Tibial nerve (tissue), 4 donors: ENCODE measurements around the gene KATNB1. TPM values are rescaled to one million over a fixed set of nuclear protein-coding genes. Genes with fewer than 3 reads are reported as not detected.

Experiments used
- DNase-seq, 2 donors: peaks; one replicate each; pipeline ENCODE4 v3.0.0-alpha.2; 2019; ENCODE audit warnings: low spot score in 2 of 2
- H3K27ac ChIP-seq, 4 donors: fragments of 200-600 bp; sonication (generic) in 3 of 4; one replicate each; pipeline ENCODE4 v1.5.1; 2017 to 2019; ENCODE audit warnings: mild to moderate bottlenecking in 1 of 4
- H3K27me3 ChIP-seq, 2 donors: fragments of 200-600 bp; sonication (generic) in 1 of 2; one replicate each; pipeline versions ENCODE4 v1.5.1 to v1.6.0; 2017 to 2019
- H3K36me3 ChIP-seq, 3 donors: fragments of 200-600 bp; sonication (generic); one replicate each; pipeline ENCODE4 v1.5.1; 2018 to 2019
- H3K4me1 ChIP-seq, 4 donors: fragments of 200-600 bp; sonication (generic) in 3 of 4; one replicate each; pipeline ENCODE4 v1.5.1; 2017 to 2019
- H3K4me3 ChIP-seq, 4 donors: fragments of 200-600 bp; sonication (generic) in 3 of 4; one replicate each; pipeline ENCODE4 v1.5.1; 2017 to 2019; ENCODE audit warnings: mild to moderate bottlenecking in 1 of 4, moderate library complexity in 1 of 4
- H3K9me3 ChIP-seq, 4 donors: fragments of 200-600 bp; sonication (generic) in 3 of 4; one replicate each; pipeline ENCODE4 v1.5.1; 2017 to 2019
- CTCF ChIP-seq, 5 experiments: fragments of 200-600 bp in 3 of 5; fragments of 450-650 bp in 2 of 5; sonication (generic) in 3 of 5; IDR thresholded peaks; one replicate each; pipeline ENCODE4 v1.5.1; 2016 to 2019; ENCODE audit warnings: antibody characterized with exemption in 5 of 5, mild to moderate bottlenecking in 3 of 5, moderate library complexity in 2 of 5
- EP300 ChIP-seq, 2 donors: sonication (generic); formaldehyde crosslinking; IDR thresholded peaks; one replicate each; pipeline ENCODE4 v1.6.1; 2017; ENCODE audit warnings: antibody characterized with exemption in 2 of 2, mild to moderate bottlenecking in 1 of 2
- POLR2A ChIP-seq, 2 donors: fragments of 450-650 bp; IDR thresholded peaks; one replicate each; pipeline ENCODE4 v1.6.1; 2017; ENCODE audit warnings: antibody characterized with exemption in 2 of 2, mild to moderate bottlenecking in 2 of 2, moderate library complexity in 2 of 2
- WGBS, 2 donors: methylation state at CpG; one replicate each; pipeline ENCODE4 v1.1.5; 2018; 5-methylcytosine and 5-hydroxymethylcytosine counted together
- total RNA-seq, 4 donors: library from RNA; depleted of rRNA; stranded (reverse); fragments of >200 nt; gene quantifications; one replicate each; pipeline ENCODE4 v1.1.0, GENCODE V29; 2016

The KATNB1 gene
- total RNA-seq, 4 donors from 2014 or later, result 21.0 to 36.8 (median 27.5) TPM

- Histone ChIP-seq H3K27me3 (no peaks in the 10 kb centered on the region), H3K27ac (no peak overlapping the region), H3K9me3 (no peaks in the 10 kb centered on the region), H3K4me3 (no peak overlapping the region), H3K4me1 (peaks cover 0 to 9% (median 0%) of the 10 kb centered on the region in 4 donors), H3K36me3 (peaks cover 0 to 79% (median 0%) of the 10 kb centered on the region in 3 donors)
- no peak for DNase-seq
- no peak for TF ChIP-seq CTCF (IDR thresholded peaks at IDR 0.05)
- TF ChIP-seq POLR2A (IDR thresholded peaks at IDR 0.05), result no peak
- TF ChIP-seq EP300 (IDR thresholded peaks at IDR 0.05), result no peak
- WGBS, 2 donors, result 58 to 75% methylated on average over 10 to 11 of the region's 11 CpGs
Observed at GRCh38 chr16:57748596-57748995, 13.0 kb downstream of the KATNB1 start.

GRCh38 chr16:57749101-57749692, 13.6 kb downstream of the KATNB1 start:
- WGBS, 2 donors, result 71 to 84% methylated on average over 3 of the region's 3 CpGs
- Histone ChIP-seq H3K4me1 (peaks cover 0 to 9% (median 0%) of the 10 kb centered on the region in 4 donors), H3K36me3 (peaks cover 0 to 79% (median 0%) of the 10 kb centered on the region in 3 donors), H3K9me3 (no peaks in the 10 kb centered on the region), H3K27ac (no peak overlapping the region), H3K27me3 (no peaks in the 10 kb centered on the region), H3K4me3 (no peak overlapping the region)
- TF ChIP-seq POLR2A (IDR thresholded peaks at IDR 0.05) (no peak), CTCF (IDR thresholded peaks at IDR 0.05) (no peak), EP300 (IDR thresholded peaks at IDR 0.05) (no peak)
- no peak for DNase-seq

- no peaks in the 10 kb centered on the region for H3K27me3 ChIP-seq
- peaks cover 0 to 79% (median 0%) of the 10 kb centered on the region in 3 donors for H3K36me3 ChIP-seq
- H3K4me3 ChIP-seq, result no peak overlapping the region
- no peaks in the 10 kb centered on the region for H3K9me3 ChIP-seq
- H3K4me1 ChIP-seq, result peaks cover 0 to 9% (median 0%) of the 10 kb centered on the region in 4 donors
- no peak overlapping the region for H3K27ac ChIP-seq
- TF ChIP-seq EP300 (IDR thresholded peaks at IDR 0.05) (no peak), POLR2A (IDR thresholded peaks at IDR 0.05) (no peak), CTCF (IDR thresholded peaks at IDR 0.05) (no peak)
- 79 to 84% methylated on average over 5 of the region's 5 CpGs for WGBS, 2 donors
- no peak for DNase-seq
Observed at GRCh38 chr16:57749856-57750452, 14.4 kb downstream of the KATNB1 start.

DNA sequence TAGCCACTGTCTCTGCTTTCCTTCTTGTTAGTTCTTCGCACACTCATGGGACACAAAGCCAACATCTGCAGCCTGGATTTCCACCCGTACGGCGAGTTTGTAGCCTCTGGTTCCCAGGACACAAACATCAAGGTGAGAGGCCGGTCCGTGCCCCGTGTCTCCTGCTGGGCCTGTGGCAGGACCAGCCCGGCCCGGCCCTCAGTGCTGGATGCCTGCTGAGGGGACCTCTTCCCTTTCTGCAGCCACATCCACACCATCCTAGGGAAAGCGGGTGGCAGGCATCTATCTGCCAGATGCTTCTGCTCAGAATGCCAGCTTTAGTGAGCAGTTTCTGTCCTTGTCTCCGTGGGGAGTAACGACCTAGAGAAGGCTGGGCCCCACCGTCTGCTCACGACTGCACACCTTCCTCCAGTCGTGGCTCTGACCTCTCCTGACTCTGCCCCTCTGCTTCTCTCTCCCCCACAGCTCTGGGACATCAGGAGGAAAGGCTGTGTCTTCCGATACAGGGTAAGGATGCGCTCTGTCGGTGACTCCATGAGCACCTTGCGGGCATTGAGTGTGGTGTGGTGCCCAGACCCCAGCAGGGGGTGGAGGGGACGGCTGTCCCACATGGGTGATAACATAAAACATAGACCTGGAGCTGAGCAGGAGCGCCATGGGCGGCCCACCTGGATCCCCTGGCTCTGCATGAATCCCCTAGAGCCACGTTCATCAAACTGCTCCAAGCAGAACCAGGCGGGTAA, 15.4 kb downstream of the KATNB1 start:
- Histone ChIP-seq H3K27ac (no peak overlapping the region), H3K9me3 (no peaks in the 10 kb centered on the region), H3K27me3 (no peaks in the 10 kb centered on the region), H3K4me1 (peaks cover 0 to 9% (median 0%) of the 10 kb centered on the region in 4 donors), H3K36me3 (peaks cover 0 to 79% (median 0%) of the 10 kb centered on the region in 3 donors), H3K4me3 (no peak overlapping the region)
- 91 to 93% methylated on average over 23 to 24 of the region's 24 CpGs for WGBS, 2 donors
- TF ChIP-seq POLR2A (IDR thresholded peaks at IDR 0.05), result no peak
- no peak for DNase-seq

- TF ChIP-seq EP300 (IDR thresholded peaks at IDR 0.05) (no peak), POLR2A (IDR thresholded peaks at IDR 0.05) (no peak), CTCF (IDR thresholded peaks at IDR 0.05) (no peak)
- Histone ChIP-seq H3K4me3 (no peak overlapping the region), H3K9me3 (no peaks in the 10 kb centered on the region), H3K27ac (no peak overlapping the region), H3K36me3 (peaks cover 0 to 79% (median 0%) of the 10 kb centered on the region in 3 donors), H3K4me1 (peaks cover 0 to 14% (median 0%) of the 10 kb centered on the region in 4 donors), H3K27me3 (no peaks in the 10 kb centered on the region)
- 88 to 91% methylated on average over 21 to 22 of the region's 26 CpGs for WGBS, 2 donors
- DNase-seq, result no peak
Observed at GRCh38 chr16:57751539-57752202, 16.1 kb downstream of the KATNB1 start.
